ENCODE results near the gene CDAN1.

GRCh38 chr15:42724276-42724675 is 12.7 kb downstream of the CDAN1 start:
- no peak for TF ChIP-seq CTCF (IDR thresholded peaks at IDR 0.05)
- TF ChIP-seq ARID4B (CRISPR knock-in tag; IDR thresholded peaks at IDR 0.05; ENCODE audit: borderline replicate concordance), result no peak
- TF ChIP-seq ZNF512 (CRISPR knock-in tag; IDR thresholded peaks at IDR 0.05; ENCODE audit: borderline replicate concordance), result no peak
- no peak for TF ChIP-seq KAT7 (CRISPR knock-in tag; IDR thresholded peaks at IDR 0.05; ENCODE audit: borderline replicate concordance)
- no peak for TF ChIP-seq USF1 (CRISPR knock-in tag; IDR thresholded peaks at IDR 0.05)
- no peak for TF ChIP-seq NR3C1 (CRISPR knock-in tag; conservative IDR thresholded peaks at IDR 0.05; ENCODE audit: low read depth)
- no peak for TF ChIP-seq TEAD4 (CRISPR knock-in tag; IDR thresholded peaks at IDR 0.05)
- TF ChIP-seq IRF1 (CRISPR knock-in tag; IDR thresholded peaks at IDR 0.05), result no peak
- no peak for TF ChIP-seq ZBTB43 (CRISPR knock-in tag; IDR thresholded peaks at IDR 0.05)
- no peak for TF ChIP-seq ZMAT4 (CRISPR knock-in tag; IDR thresholded peaks at IDR 0.05)
- no peak for TF ChIP-seq CBFB (CRISPR knock-in tag; IDR thresholded peaks at IDR 0.05; ENCODE audit: low read depth)
